H9 (cell line): ENCODE measurements around the gene PITPNM2. TPM values are rescaled to one million over a fixed set of nuclear protein-coding genes. Genes with fewer than 3 reads are reported as not detected.

Source experiments
- DNase-seq: peaks from one replicate; pipeline ENCODE4 v3.0.0-alpha.2; 2017
- H2AFZ ChIP-seq: one replicate; pipeline ENCODE4 v1.6.1; 2013; ENCODE audit warnings: mild to moderate bottlenecking, low read length, control low read depth, moderate library complexity
- H2AK5ac ChIP-seq: 2 replicates; pipeline ENCODE4 v1.6.1; 2013; ENCODE audit warnings: low read length, control low read depth, mixed read lengths; ENCODE audit not compliant: insufficient read length
- H2BK120ac ChIP-seq: one replicate; pipeline ENCODE4 v1.6.1; 2013; ENCODE audit warnings: low read depth, mild to moderate bottlenecking, low read length, control low read depth, inconsistent platforms; ENCODE audit not compliant: poor library complexity, severe bottlenecking
- H2BK12ac ChIP-seq: 2 replicates; pipeline ENCODE4 v1.6.1; 2013; ENCODE audit warnings: low read length, control low read depth, mixed read lengths, low read depth; ENCODE audit not compliant: insufficient read length
- H2BK15ac ChIP-seq: 2 replicates; pipeline ENCODE4 v1.6.1; 2013; ENCODE audit warnings: low read depth, low read length, control low read depth
- H2BK20ac ChIP-seq: one replicate; pipeline ENCODE4 v1.6.1; 2013; ENCODE audit warnings: low read depth, mild to moderate bottlenecking, low read length, control low read depth, inconsistent platforms; ENCODE audit not compliant: poor library complexity, severe bottlenecking
- H2BK5ac ChIP-seq: 2 replicates; pipeline ENCODE4 v1.6.1; 2013; ENCODE audit warnings: low read length, control low read depth, mixed read lengths; ENCODE audit not compliant: insufficient read length
- H3K14ac ChIP-seq: 2 replicates; pipeline ENCODE4 v1.6.1; 2013; ENCODE audit warnings: low read length, control low read depth; ENCODE audit not compliant: insufficient read depth
- H3K18ac ChIP-seq: 2 replicates; pipeline ENCODE4 v1.6.1; 2013; ENCODE audit warnings: low read depth, mild to moderate bottlenecking, mixed read lengths, low read length, control low read depth; ENCODE audit not compliant: insufficient read length
- H3K23ac ChIP-seq: 2 replicates; pipeline ENCODE4 v1.6.1; 2013; ENCODE audit warnings: low read length, control low read depth, mixed read lengths, low read depth; ENCODE audit not compliant: insufficient read length
- H3K23me2 ChIP-seq: 2 replicates; pipeline ENCODE4 v1.6.1; 2013; ENCODE audit warnings: low read depth, mild to moderate bottlenecking, mixed read lengths, low read length, control low read depth; ENCODE audit not compliant: insufficient read length, poor library complexity, severe bottlenecking
- H3K27ac ChIP-seq: 2 replicates; pipeline ENCODE4 v1.5.1; 2013; ENCODE audit warnings: low read length, control low read depth, mixed read lengths, low read depth; ENCODE audit not compliant: insufficient read length
- H3K27me3 ChIP-seq: 2 replicates; pipeline ENCODE4 v1.6.1; 2013; ENCODE audit warnings: low read length, control low read depth, inconsistent platforms; ENCODE audit not compliant: insufficient read depth
- H3K4ac ChIP-seq: 2 replicates; pipeline ENCODE4 v1.6.1; 2013; ENCODE audit warnings: low read depth, mild to moderate bottlenecking, control low read depth, inconsistent platforms, low read length, moderate library complexity
- H3K4me1 ChIP-seq: 2 replicates; pipeline ENCODE4 v1.6.1; 2013; ENCODE audit warnings: low read length, control low read depth, inconsistent platforms; ENCODE audit not compliant: insufficient read depth
- H3K4me2 ChIP-seq: 2 replicates; pipeline ENCODE4 v1.6.1; 2013; ENCODE audit warnings: low read length, control low read depth, mixed read lengths; ENCODE audit not compliant: insufficient read length, insufficient read depth
- H3K56ac ChIP-seq: 2 replicates; pipeline ENCODE4 v1.6.1; 2013; ENCODE audit warnings: low read depth, mild to moderate bottlenecking, mixed read lengths, low read length, control low read depth; ENCODE audit not compliant: insufficient read length
- H3K79me1 ChIP-seq: 2 replicates; pipeline ENCODE4 v1.6.1; 2013; ENCODE audit warnings: low read depth, mild to moderate bottlenecking, moderate library complexity, low read length, control low read depth, inconsistent platforms; ENCODE audit not compliant: insufficient read depth, poor library complexity, severe bottlenecking
- H3K79me2 ChIP-seq: 2 replicates; pipeline ENCODE4 v1.6.1; 2013; ENCODE audit warnings: low read length, control low read depth, inconsistent platforms; ENCODE audit not compliant: insufficient read depth
- H3K9ac ChIP-seq: 2 replicates; pipeline ENCODE4 v1.6.1; 2013; ENCODE audit warnings: low read length, control low read depth, mixed read lengths; ENCODE audit not compliant: insufficient read length; ENCODE audit errors: extremely low read depth
- H3K9me3 ChIP-seq: one replicate; pipeline ENCODE4 v1.6.1; 2013; ENCODE audit warnings: low read depth, low read length, inconsistent platforms; ENCODE audit not compliant: control insufficient read depth
- H3T11ph ChIP-seq: one replicate; pipeline ENCODE4 v1.6.1; 2013; ENCODE audit warnings: mild to moderate bottlenecking, low read length, control low read depth, inconsistent platforms
- H4K20me1 ChIP-seq: one replicate; pipeline ENCODE4 v1.6.1; 2013; ENCODE audit not compliant: control insufficient read depth, insufficient read length, insufficient read depth
- H4K5ac ChIP-seq: 2 replicates; pipeline ENCODE4 v1.6.1; 2013; ENCODE audit warnings: low read depth, mild to moderate bottlenecking, mixed read lengths, low read length, control low read depth; ENCODE audit not compliant: insufficient read length
- H4K8ac ChIP-seq: replicated peaks from 2 replicates; pipeline ENCODE4 v1.6.1; 2013; ENCODE audit warnings: low read length, control low read depth, mixed read lengths, low read depth; ENCODE audit not compliant: insufficient read length
- H4K91ac ChIP-seq: 2 replicates; pipeline ENCODE4 v1.6.1; 2013; ENCODE audit warnings: low read depth, mild to moderate bottlenecking, moderate library complexity, mixed read lengths, low read length, control low read depth; ENCODE audit not compliant: insufficient read length
- H3K27ac Mint-ChIP-seq, 3 experiments: 2 replicates in 2 of 3; 3 replicates in 1 of 3; pipeline ENCODE4 v1.8.0; 2020 to 2021; ENCODE audit warnings: mixed read lengths in 3 of 3, mild to moderate bottlenecking in 1 of 3, moderate library complexity in 1 of 3
- H3K27me3 Mint-ChIP-seq: 2 replicates; pipeline ENCODE4 v1.8.0; 2021; ENCODE audit warnings: low read depth, mild to moderate bottlenecking, moderate library complexity, mixed read lengths
- H3K36me3 Mint-ChIP-seq, 3 experiments: 2 replicates in 2 of 3; 3 replicates in 1 of 3; pipeline ENCODE4 v1.8.0; 2020 to 2021; ENCODE audit warnings: low read depth in 3 of 3, mixed read lengths in 3 of 3; ENCODE audit not compliant: insufficient read depth in 1 of 3
- H3K4me1 Mint-ChIP-seq, 2 experiments: 2 replicates each; pipeline ENCODE4 v1.8.0; 2020; ENCODE audit warnings: mixed read lengths in 2 of 2
- H3K4me3 Mint-ChIP-seq, 2 experiments: 2 replicates in 1 of 2; 3 replicates in 1 of 2; pipeline ENCODE4 v1.8.0; 2020 to 2021; ENCODE audit warnings: mild to moderate bottlenecking in 2 of 2, mixed read lengths in 2 of 2, moderate library complexity in 1 of 2
- H3K9me3 Mint-ChIP-seq, 2 experiments: 2 replicates in 1 of 2; 3 replicates in 1 of 2; pipeline ENCODE4 v1.8.0; 2020; ENCODE audit warnings: mild to moderate bottlenecking in 2 of 2, mixed read lengths in 2 of 2, moderate library complexity in 1 of 2
- WGBS: extraction: QIAGEN DNeasy Blood & Tissue Kit; methylation state at CpG from one replicate; pipeline ENCODE4 v1.1.7; 2013; ENCODE audit warnings: missing lambda C conversion rate, low lambda C conversion rate, mixed read lengths; ENCODE audit not compliant: insufficient read length; ENCODE audit errors: extremely low coverage; 5-methylcytosine and 5-hydroxymethylcytosine counted together
- total RNA-seq: library from RNA; stranded (reverse); gene quantifications from 2 replicates; pipeline ENCODE4 v1.2.1, GENCODE V29; 2021
- TF ChIP-seq, protein P1 (sequence below): fragments of 200-600 bp; sonication (generic); conservative IDR thresholded peaks from 3 replicates; pipeline ENCODE4 v1.8.0; 2021; ENCODE audit warnings: antibody characterized with exemption, mild to moderate bottlenecking

PITPNM2 gene
- total RNA-seq, 1 experiment from 2014 or later, result 1.2 TPM

DNA sequence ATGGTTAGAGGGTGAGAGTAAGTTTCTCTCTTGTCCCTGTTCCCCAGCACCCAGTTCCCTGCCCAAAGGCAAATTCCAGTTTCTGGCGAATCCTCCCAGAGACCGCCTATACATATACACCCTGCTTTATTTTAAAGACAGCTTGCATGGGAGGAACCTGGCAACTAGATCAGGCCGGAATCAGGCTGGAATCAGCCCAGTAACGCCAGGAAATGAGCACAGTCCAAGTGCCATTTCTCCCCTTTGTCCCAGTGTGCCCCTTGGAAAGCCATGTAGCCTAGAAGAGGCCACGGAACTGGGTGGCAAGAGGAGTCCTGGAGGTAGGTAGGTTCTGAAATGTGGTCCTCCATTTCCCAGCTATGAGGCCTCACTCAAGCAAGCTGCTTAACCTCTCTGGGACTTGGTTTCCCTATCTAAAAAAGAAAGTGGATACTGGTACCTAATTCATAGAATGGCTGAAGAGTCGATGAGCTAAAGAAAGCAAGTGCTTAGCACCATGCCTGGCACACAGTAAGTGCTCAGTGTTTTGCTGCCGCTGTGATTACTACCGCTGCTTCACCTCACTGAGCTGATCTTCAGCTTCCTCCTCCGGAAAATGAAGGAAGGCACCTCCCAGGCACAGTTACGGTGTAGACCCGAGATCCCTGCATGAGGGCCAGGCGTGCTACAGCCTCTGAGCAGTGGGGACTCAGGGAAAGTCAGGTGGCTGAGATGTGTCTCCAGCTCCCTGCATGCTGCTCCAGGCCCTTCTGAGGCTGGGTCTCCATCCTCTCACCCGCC, 36.4 kb downstream of the PITPNM2 start:
- Histone ChIP-seq H3K23ac (no peak overlapping the region), H4K20me1 (no peaks in the 10 kb centered on the region), H3K56ac (no peak overlapping the region), H4K5ac (no peak overlapping the region), H2BK15ac (no peak overlapping the region), H2AFZ (no peak overlapping the region), H3K9me3 (no peaks in the 10 kb centered on the region), H2BK12ac (no peak overlapping the region), H3K4ac (no peak overlapping the region), H2BK20ac (no peak overlapping the region), H4K8ac (no peak overlapping the region), H3K79me2 (no peaks in the 10 kb centered on the region), H2AK5ac (no peak overlapping the region), H3K23me2 (no peaks in the 10 kb centered on the region), H3K79me1 (no peaks in the 10 kb centered on the region), H3K4me1 (no peaks in the 10 kb centered on the region), H3T11ph (no peak overlapping the region), H4K91ac (no peak overlapping the region), H3K14ac (no peak overlapping the region), H3K27me3 (no peaks in the 10 kb centered on the region; the same call in 1 of the 2 replicates), H3K4me2 (no peak overlapping the region), H3K27ac (no peak overlapping the region), H2BK120ac (no peak overlapping the region), H3K9ac (no peak overlapping the region), H2BK5ac (no peak overlapping the region), H3K18ac (no peak overlapping the region)
- H3K4me3 Mint-ChIP-seq, result no peak overlapping the region
- H3K36me3 Mint-ChIP-seq, result no peaks in the 10 kb centered on the region
- DNase-seq, result no peak
- no CpG with 5 or more reads among the region's 13 CpGs for WGBS
- H3K27me3 Mint-ChIP-seq, result peaks cover 72% of the 10 kb centered on the region
- peaks cover 17 to 31% of the 10 kb centered on the region in 2 experiments for H3K4me1 Mint-ChIP-seq
- TF ChIP-seq, protein P1, sequence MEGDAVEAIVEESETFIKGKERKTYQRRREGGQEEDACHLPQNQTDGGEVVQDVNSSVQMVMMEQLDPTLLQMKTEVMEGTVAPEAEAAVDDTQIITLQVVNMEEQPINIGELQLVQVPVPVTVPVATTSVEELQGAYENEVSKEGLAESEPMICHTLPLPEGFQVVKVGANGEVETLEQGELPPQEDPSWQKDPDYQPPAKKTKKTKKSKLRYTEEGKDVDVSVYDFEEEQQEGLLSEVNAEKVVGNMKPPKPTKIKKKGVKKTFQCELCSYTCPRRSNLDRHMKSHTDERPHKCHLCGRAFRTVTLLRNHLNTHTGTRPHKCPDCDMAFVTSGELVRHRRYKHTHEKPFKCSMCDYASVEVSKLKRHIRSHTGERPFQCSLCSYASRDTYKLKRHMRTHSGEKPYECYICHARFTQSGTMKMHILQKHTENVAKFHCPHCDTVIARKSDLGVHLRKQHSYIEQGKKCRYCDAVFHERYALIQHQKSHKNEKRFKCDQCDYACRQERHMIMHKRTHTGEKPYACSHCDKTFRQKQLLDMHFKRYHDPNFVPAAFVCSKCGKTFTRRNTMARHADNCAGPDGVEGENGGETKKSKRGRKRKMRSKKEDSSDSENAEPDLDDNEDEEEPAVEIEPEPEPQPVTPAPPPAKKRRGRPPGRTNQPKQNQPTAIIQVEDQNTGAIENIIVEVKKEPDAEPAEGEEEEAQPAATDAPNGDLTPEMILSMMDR, result no peak
- H3K27ac Mint-ChIP-seq, result peak overlapping the region in 1 of 3 experiments; percentile 70; a peak in 2 of 7 replicates
- no peaks in the 10 kb centered on the region for H3K9me3 Mint-ChIP-seq
